ENCODE measurements around the gene DENND5A.
A peak's percentile ranks its signal among the peaks of the same experiment; 100 is the strongest.
"Not testable (repeated sequence)": the region's sequence is repeated elsewhere in the genome, so short reads cannot be mapped to it uniquely, and the experiment has no call there.

Gene DENND5A

GRCh38 chr11:9264316-9265210, 587 bp downstream of the DENND5A start:
- DNase-seq = peak in 3 of 6 experiments; percentile 8 to 65 (median 37)

- DNase-seq = peak in 3 of 6 experiments; percentile 39 to 67 (median 45)
Measured at GRCh38 chr11:9263840-9264315, 1.3 kb downstream of the DENND5A start.

GRCh38 chr11:9260838-9261146, 4.4 kb downstream of the DENND5A start:
- DNase-seq = peak in 1 of 6 experiments; percentile 3

GRCh38 chr11:9259981-9260837, 4.9 kb downstream of the DENND5A start:
- no peak for DNase-seq

- not testable (repeated sequence) for DNase-seq
Measured at GRCh38 chr11:9258279-9258678, 6.9 kb downstream of the DENND5A start.

GRCh38 chr11:9254416-9254815, 10.7 kb downstream of the DENND5A start:
- DNase-seq = no peak

GRCh38 chr11:9253086-9253485, 12.1 kb downstream of the DENND5A start:
- DNase-seq = no peak

- peak in 3 of 6 experiments; percentile 34 to 50 (median 48) for DNase-seq
Measured at GRCh38 chr11:9251311-9251710, 13.8 kb downstream of the DENND5A start.

- peak in 5 of 6 experiments; percentile 31 to 77 (median 66) for DNase-seq
Measured at GRCh38 chr11:9250139-9250582, 15.0 kb downstream of the DENND5A start.

GRCh38 chr11:9249252-9249651, 15.9 kb downstream of the DENND5A start:
- no peak for DNase-seq

GRCh38 chr11:9247863-9248262, 17.3 kb downstream of the DENND5A start:
- no peak for DNase-seq

- DNase-seq = not testable (repeated sequence)
Measured at GRCh38 chr11:9236242-9236641, 28.9 kb downstream of the DENND5A start.

GRCh38 chr11:9232482-9232881, 32.7 kb downstream of the DENND5A start:
- DNase-seq = no peak

GRCh38 chr11:9231848-9232177, 33.3 kb downstream of the DENND5A start:
- peak in 2 of 6 experiments; percentile 16 to 34 for DNase-seq

- DNase-seq = no peak
Measured at GRCh38 chr11:9230296-9230695, 34.9 kb downstream of the DENND5A start.

GRCh38 chr11:9228091-9228490, 37.1 kb downstream of the DENND5A start:
- DNase-seq = no peak

GRCh38 chr11:9225748-9226298, 39.3 kb downstream of the DENND5A start:
- DNase-seq = no peak

- DNase-seq = no peak
Measured at GRCh38 chr11:9222654-9223053, 42.5 kb downstream of the DENND5A start.

GRCh38 chr11:9220853-9221252, 44.3 kb downstream of the DENND5A start:
- DNase-seq = not testable (repeated sequence)

GRCh38 chr11:9219572-9219971, 45.6 kb downstream of the DENND5A start:
- DNase-seq = no peak

- no peak for DNase-seq
Measured at GRCh38 chr11:9219115-9219514, 46.0 kb downstream of the DENND5A start.

- DNase-seq = no peak
Measured at GRCh38 chr11:9214765-9215164, 50.4 kb downstream of the DENND5A start.

- DNase-seq = no peak
Measured at GRCh38 chr11:9211322-9211721, 53.8 kb downstream of the DENND5A start.

All from stimulated activated naive CD4-positive, alpha-beta T cell (primary cell).